HepG2 (cell line): ENCODE results near the gene UBR4. TPM values are rescaled to one million over a fixed set of nuclear protein-coding genes. Genes with fewer than 3 reads are reported as not detected.

Experiments
- ATAC-seq: fragments of 200-7000 bp; cut with Tn5 transposase; 3 replicates; pipeline ENCODE4 v1.9.1; 2020; ENCODE audit warnings: mild to moderate bottlenecking, moderate library complexity
- BruUV-seq: library from RNA; stranded (reverse); fragments of 400-500 nt; replicated peaks from 2 replicates; lab custom pipeline; 2021; lab: Mats Ljungman, UMichigan
- CTCF ChIA-PET: fragments of 300-600 bp; formaldehyde crosslinking; extraction: SDS; loops from one replicate; lab custom pipeline; 2021; ENCODE audit warnings: low total read pairs, inconsistent platforms, low intra/inter-chr PET ratio; lab: Yijun Ruan, JAX
- POLR2A ChIA-PET: fragments of 350-600 bp; sonication (Branson Sonifier 250); formaldehyde crosslinking; loops from one replicate; lab custom pipeline; 2020; ENCODE audit warnings: antibody characterized with exemption, inconsistent platforms; lab: Yijun Ruan, JAX
- DNase-seq: peaks from one replicate; pipeline ENCODE4 v3.0.0-alpha.2; 2015; ENCODE audit warnings: low spot score
- FAIRE-seq: peaks from 3 replicates; lab custom pipeline; 2011; peaks lifted over from hg19 to GRCh38; lab: Jason Lieb, UNC
- H2AFZ ChIP-seq: one replicate; pipeline ENCODE4 v1.6.1; 2011; ENCODE audit warnings: low read length, inconsistent platforms
- H3K27ac ChIP-seq: fragments of 300-600 bp; 3 replicates; pipeline ENCODE4 v1.8.0; 2011; ENCODE audit warnings: mixed run types, mild to moderate bottlenecking, mixed read lengths, low read length, inconsistent platforms; ENCODE audit not compliant: insufficient read depth; ENCODE audit errors: extremely low read length
- H3K27me3 ChIP-seq, 2 experiments: fragments of 200-600 bp in 1 of 2; 2 replicates in 1 of 2; 3 replicates in 1 of 2; pipeline versions ENCODE4 v1.6.0 to v1.8.0; 2011; ENCODE audit warnings: low read length in 2 of 2, mild to moderate bottlenecking in 2 of 2, moderate library complexity in 2 of 2, inconsistent platforms in 1 of 2; ENCODE audit not compliant: insufficient read depth in 2 of 2, control insufficient read depth in 1 of 2
- H3K36me3 ChIP-seq, 2 experiments: fragments of 200-600 bp in 1 of 2; replicated peaks in 1 of 2; 2 replicates in 1 of 2; 3 replicates in 1 of 2; pipeline versions ENCODE4 v1.5.1 to v1.8.0; 2011; ENCODE audit warnings: low read length in 2 of 2, inconsistent platforms in 1 of 2; ENCODE audit not compliant: insufficient read depth in 2 of 2, control insufficient read depth in 1 of 2
- H3K4me1 ChIP-seq: 2 replicates; pipeline ENCODE4 v1.5.1; 2012; ENCODE audit warnings: low read length, inconsistent platforms; ENCODE audit not compliant: insufficient read depth
- H3K4me2 ChIP-seq: 2 replicates; pipeline ENCODE4 v1.6.0; 2011; ENCODE audit warnings: low read depth, low read length, inconsistent platforms
- H3K4me3 ChIP-seq, 3 experiments: fragments of 200-600 bp in 1 of 3; sonication (generic), shearing (Covaris generic) in 1 of 3; replicated peaks in 1 of 3; 2 replicates each; pipeline ENCODE4 v1.5.1; 2011 to 2016; ENCODE audit warnings: low read length in 3 of 3, inconsistent platforms in 2 of 3, low read depth in 2 of 3, mild to moderate bottlenecking in 2 of 3, control low read depth in 1 of 3, mixed read lengths in 1 of 3; ENCODE audit not compliant: insufficient read depth in 1 of 3
- H3K79me2 ChIP-seq: one replicate; pipeline ENCODE4 v1.6.1; 2011; ENCODE audit warnings: low read length, inconsistent platforms; ENCODE audit not compliant: insufficient read depth
- H3K9ac ChIP-seq: 2 replicates; pipeline ENCODE4 v1.6.0; 2011; ENCODE audit warnings: mild to moderate bottlenecking, low read depth, low read length, inconsistent platforms; ENCODE audit not compliant: insufficient read depth
- H3K9me3 ChIP-seq: 2 replicates; pipeline ENCODE4 v1.5.1; 2012; ENCODE audit warnings: mild to moderate bottlenecking, low read length
- H4K20me1 ChIP-seq: 2 replicates; pipeline ENCODE4 v1.6.0; 2011; ENCODE audit warnings: inconsistent platforms, mild to moderate bottlenecking, low read length, moderate library complexity; ENCODE audit not compliant: insufficient read depth
- LCORL ChIP-seq, 2 experiments: fragments of 450-650 bp in 1 of 2; sonication (generic) in 1 of 2; formaldehyde crosslinking in 1 of 2; IDR thresholded peaks; 2 replicates each; pipeline versions ENCODE4 v1.5.0 to v1.6.1; 2017 to 2020; ENCODE audit warnings: antibody characterized with exemption in 1 of 2, missing genetic modification reagents in 1 of 2
- MIXL1 ChIP-seq: IDR thresholded peaks from 2 replicates; pipeline ENCODE4 v1.6.1; 2016
- NFRKB ChIP-seq: fragments of 450-650 bp; IDR thresholded peaks from 2 replicates; pipeline ENCODE4 v1.6.1; 2017
- POLR2A ChIP-seq, 2 experiments: IDR thresholded peaks; 2 replicates each; pipeline ENCODE4 v1.6.1; 2011; ENCODE audit warnings: low read depth in 2 of 2, low read length in 2 of 2, mild to moderate bottlenecking in 1 of 2, moderate library complexity in 1 of 2; ENCODE audit not compliant: insufficient read depth in 1 of 2
- RFX1 ChIP-seq: fragments of 450-650 bp; IDR thresholded peaks from 2 replicates; pipeline ENCODE4 v1.6.1; 2017
- WIZ ChIP-seq: sonication (generic); formaldehyde crosslinking; IDR thresholded peaks from 2 replicates; pipeline ENCODE4 v1.5.1; 2020; ENCODE audit warnings: mild to moderate bottlenecking, missing genetic modification reagents
- WGBS: methylation state at CpG from one replicate; pipeline ENCODE4 v1.1.6; 2017; ENCODE audit warnings: low lambda C conversion rate; 5-methylcytosine and 5-hydroxymethylcytosine counted together
- in situ Hi-C: cut with HindIII; loops from 2 replicates; pipeline ENCODE4 v1.10.0; 2017; ENCODE audit warnings: low pct_unique_long_range_greater_than_20kb; ENCODE audit not compliant: extremely low pct_ligation_motif_present
- intact Hi-C: fragments of 100-400 bp; cut with micrococcal nuclease; formaldehyde crosslinking; loops from one replicate; pipeline ENCODE4 v1.10.0; 2022; ENCODE audit not compliant: unreplicated experiment
- polyA plus RNA-seq, 8 experiments: library from polyadenylated mRNA; depleted of rRNA in 3 of 8; stranded (reverse) in 7 of 8; unstranded in 1 of 8; fragments of >200 nt; fragmentation: Illumina TruSeq in 4 of 8; extraction: Trizol in 4 of 8; gene quantifications; 2 replicates each; pipeline versions ENCODE4 v1.2.1 to v1.2.3, GENCODE V29; 2011 to 2016; ENCODE audit warnings: low read depth in 4 of 8, missing spikeins in 1 of 8, mixed read lengths in 1 of 8; ENCODE audit not compliant: insufficient read depth in 1 of 8
- total RNA-seq, 5 experiments: library from RNA; depleted of rRNA; stranded (reverse); fragments of >200 nt; fragmentation: Illumina TruSeq; extraction: Trizol; gene quantifications; 2 replicates each; pipeline ENCODE4 v1.2.3, GENCODE V29; 2016; ENCODE audit warnings: low read depth in 1 of 5
- TF ChIP-seq, protein P1 (sequence below): sonication (generic); formaldehyde crosslinking; IDR thresholded peaks from 2 replicates; pipeline ENCODE4 v1.4.0; 2020; ENCODE audit warnings: missing genetic modification reagents
- TF ChIP-seq, protein P2 (sequence below): sonication (generic); formaldehyde crosslinking; IDR thresholded peaks from 2 replicates; pipeline ENCODE4 v1.4.0; 2020; ENCODE audit warnings: missing genetic modification reagents, borderline replicate concordance

UBR4 gene
- total and polyA plus RNA-seq, 2 of the 13 experiments (the other 11 are each of a cell fraction or from before 2014, with no cell fraction given): 59.1 to 106 TPM

DNA sequence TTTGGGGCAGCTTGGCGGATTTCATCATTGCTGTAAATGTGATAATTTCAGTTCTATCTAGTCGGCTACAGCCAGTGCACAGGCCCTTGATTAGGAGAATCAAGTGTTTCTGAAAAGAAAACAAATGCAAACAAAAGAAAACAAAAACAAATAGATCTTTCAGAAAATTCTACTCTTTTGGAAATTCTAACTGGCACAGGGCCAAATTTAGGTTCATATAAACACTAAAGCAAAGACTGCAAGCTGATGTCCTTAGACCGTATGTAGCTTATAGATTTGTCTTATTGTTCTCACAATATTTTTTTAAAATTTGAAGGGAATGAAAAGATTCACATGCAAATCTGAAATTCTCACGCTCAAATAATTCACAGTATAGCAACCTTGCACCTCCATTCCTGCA is 11.2 kb downstream of the UBR4 start:
- no peak for ATAC-seq
- intact Hi-C loops: no loop called here

DNA sequence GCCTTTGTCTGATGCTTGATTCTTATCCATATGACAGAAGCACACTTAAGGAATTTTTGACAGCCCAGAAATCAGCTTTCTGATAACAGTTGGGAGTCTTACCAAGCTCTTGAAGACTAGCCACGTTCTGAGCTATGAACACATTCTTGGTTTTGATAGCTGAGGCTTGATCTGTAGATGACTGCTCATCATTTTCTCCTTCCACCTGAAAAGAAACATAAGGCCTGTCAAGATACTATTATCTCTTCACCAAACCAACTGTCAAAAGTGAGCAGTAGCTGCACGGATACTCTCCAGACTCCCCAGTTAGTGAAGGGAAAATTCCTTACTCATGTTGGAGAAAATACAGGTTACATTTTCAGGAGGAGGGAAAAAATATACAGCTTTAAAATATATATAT is 12.2 kb downstream of the UBR4 start:
- FAIRE-seq: no peak
- H4K20me1 ChIP-seq: peaks cover 15% of the 10 kb centered on the region

More for the DNA sequence above, 11.2 kb downstream of the UBR4 start:
- no peak overlapping the region for H3K4me3 ChIP-seq
- no peaks in the 10 kb centered on the region for H3K9me3 ChIP-seq
- POLR2A ChIA-PET: no interaction called here
- no peak overlapping the region for H2AFZ ChIP-seq
- 98% methylated on average over 4 of the region's 4 CpGs for WGBS
- peaks cover 51% of the 10 kb centered on the region for H3K79me2 ChIP-seq
- no peak overlapping the region for H3K27ac ChIP-seq
- CTCF ChIA-PET: no interaction called here
- in situ Hi-C loops: no loop called here
- no peak overlapping the region for H3K9ac ChIP-seq
- H3K36me3 ChIP-seq: peaks cover 23 to 73% of the 10 kb centered on the region in 2 experiments
- no peak overlapping the region for H3K4me2 ChIP-seq
- DNase-seq (no peak), FAIRE-seq (no peak)
- H4K20me1 ChIP-seq: peaks cover 19% of the 10 kb centered on the region
- H3K27me3 ChIP-seq: no peaks in the 10 kb centered on the region; a peak in 1 of 5 replicates
- TF ChIP-seq, protein P1, sequence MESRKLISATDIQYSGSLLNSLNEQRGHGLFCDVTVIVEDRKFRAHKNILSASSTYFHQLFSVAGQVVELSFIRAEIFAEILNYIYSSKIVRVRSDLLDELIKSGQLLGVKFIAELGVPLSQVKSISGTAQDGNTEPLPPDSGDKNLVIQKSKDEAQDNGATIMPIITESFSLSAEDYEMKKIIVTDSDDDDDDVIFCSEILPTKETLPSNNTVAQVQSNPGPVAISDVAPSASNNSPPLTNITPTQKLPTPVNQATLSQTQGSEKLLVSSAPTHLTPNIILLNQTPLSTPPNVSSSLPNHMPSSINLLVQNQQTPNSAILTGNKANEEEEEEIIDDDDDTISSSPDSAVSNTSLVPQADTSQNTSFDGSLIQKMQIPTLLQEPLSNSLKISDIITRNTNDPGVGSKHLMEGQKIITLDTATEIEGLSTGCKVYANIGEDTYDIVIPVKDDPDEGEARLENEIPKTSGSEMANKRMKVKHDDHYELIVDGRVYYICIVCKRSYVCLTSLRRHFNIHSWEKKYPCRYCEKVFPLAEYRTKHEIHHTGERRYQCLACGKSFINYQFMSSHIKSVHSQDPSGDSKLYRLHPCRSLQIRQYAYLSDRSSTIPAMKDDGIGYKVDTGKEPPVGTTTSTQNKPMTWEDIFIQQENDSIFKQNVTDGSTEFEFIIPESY (CRISPR knock-in tag): no peak
- TF ChIP-seq LCORL (IDR thresholded peaks at IDR 0.05) (0 out of 2 replicates have a peak, but pooled peaks have one; percentile 29), LCORL (CRISPR knock-in tag; IDR thresholded peaks at IDR 0.05) (no peak), RFX1 (no peak)
- H3K4me1 ChIP-seq: peaks cover 30% of the 10 kb centered on the region
- BruUV-seq: TSS peak; percentile 10

More for the DNA sequence above, 12.2 kb downstream of the UBR4 start:
- ATAC-seq (no peak), DNase-seq (no peak)
- in situ Hi-C loops (no loop called here), intact Hi-C loops (no loop called here)
- no peaks in the 10 kb centered on the region for H3K9me3 ChIP-seq
- H2AFZ ChIP-seq: no peak overlapping the region
- TF ChIP-seq MIXL1 (CRISPR knock-in tag) (no peak), NFRKB (no peak), POLR2A (IDR thresholded peaks at IDR 0.05; ENCODE audit: insufficient read depth in 1 of 2, low read depth in 2 of 2, low read length in 2 of 2) (no peak), WIZ (CRISPR knock-in tag) (no peak)
- TF ChIP-seq, protein P2, sequence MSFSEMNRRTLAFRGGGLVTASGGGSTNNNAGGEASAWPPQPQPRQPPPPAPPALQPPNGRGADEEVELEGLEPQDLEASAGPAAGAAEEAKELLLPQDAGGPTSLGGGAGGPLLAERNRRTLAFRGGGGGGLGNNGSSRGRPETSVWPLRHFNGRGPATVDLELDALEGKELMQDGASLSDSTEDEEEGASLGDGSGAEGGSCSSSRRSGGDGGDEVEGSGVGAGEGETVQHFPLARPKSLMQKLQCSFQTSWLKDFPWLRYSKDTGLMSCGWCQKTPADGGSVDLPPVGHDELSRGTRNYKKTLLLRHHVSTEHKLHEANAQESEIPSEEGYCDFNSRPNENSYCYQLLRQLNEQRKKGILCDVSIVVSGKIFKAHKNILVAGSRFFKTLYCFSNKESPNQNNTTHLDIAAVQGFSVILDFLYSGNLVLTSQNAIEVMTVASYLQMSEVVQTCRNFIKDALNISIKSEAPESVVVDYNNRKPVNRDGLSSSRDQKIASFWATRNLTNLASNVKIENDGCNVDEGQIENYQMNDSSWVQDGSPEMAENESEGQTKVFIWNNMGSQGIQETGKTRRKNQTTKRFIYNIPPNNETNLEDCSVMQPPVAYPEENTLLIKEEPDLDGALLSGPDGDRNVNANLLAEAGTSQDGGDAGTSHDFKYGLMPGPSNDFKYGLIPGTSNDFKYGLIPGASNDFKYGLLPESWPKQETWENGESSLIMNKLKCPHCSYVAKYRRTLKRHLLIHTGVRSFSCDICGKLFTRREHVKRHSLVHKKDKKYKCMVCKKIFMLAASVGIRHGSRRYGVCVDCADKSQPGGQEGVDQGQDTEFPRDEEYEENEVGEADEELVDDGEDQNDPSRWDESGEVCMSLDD (CRISPR knock-in tag): no peak
- no peak overlapping the region for H3K9ac ChIP-seq
- POLR2A ChIA-PET: no interaction called here
- 98% methylated on average over 2 of the region's 2 CpGs for WGBS
- BruUV-seq: no TSS peak
- peaks cover 41% of the 10 kb centered on the region for H3K79me2 ChIP-seq
- peaks cover 27 to 80% of the 10 kb centered on the region in 2 experiments for H3K36me3 ChIP-seq
- CTCF ChIA-PET: no interaction called here
- H3K4me1 ChIP-seq: peaks cover 20% of the 10 kb centered on the region
- no peak overlapping the region for H3K4me2 ChIP-seq
- no peaks in the 10 kb centered on the region for H3K27me3 ChIP-seq
- H3K4me3 ChIP-seq: no peak overlapping the region
- no peak overlapping the region for H3K27ac ChIP-seq
